H9 (cell line): Measurements from ENCODE around the gene TOR1AIP1. TPM values are rescaled to one million over a fixed set of nuclear protein-coding genes. Genes with fewer than 3 reads are reported as not detected.

ENCODE experiments used
- DNase-seq: peaks from one replicate; pipeline ENCODE4 v3.0.0-alpha.2; 2017
- H2AFZ ChIP-seq: one replicate; pipeline ENCODE4 v1.6.1; 2013; ENCODE audit warnings: mild to moderate bottlenecking, low read length, control low read depth, moderate library complexity
- H2AK5ac ChIP-seq: 2 replicates; pipeline ENCODE4 v1.6.1; 2013; ENCODE audit warnings: low read length, control low read depth, mixed read lengths; ENCODE audit not compliant: insufficient read length
- H2BK120ac ChIP-seq: one replicate; pipeline ENCODE4 v1.6.1; 2013; ENCODE audit warnings: low read depth, mild to moderate bottlenecking, low read length, control low read depth, inconsistent platforms; ENCODE audit not compliant: poor library complexity, severe bottlenecking
- H2BK12ac ChIP-seq: 2 replicates; pipeline ENCODE4 v1.6.1; 2013; ENCODE audit warnings: low read length, control low read depth, mixed read lengths, low read depth; ENCODE audit not compliant: insufficient read length
- H2BK15ac ChIP-seq: 2 replicates; pipeline ENCODE4 v1.6.1; 2013; ENCODE audit warnings: low read depth, low read length, control low read depth
- H2BK20ac ChIP-seq: one replicate; pipeline ENCODE4 v1.6.1; 2013; ENCODE audit warnings: low read depth, mild to moderate bottlenecking, low read length, control low read depth, inconsistent platforms; ENCODE audit not compliant: poor library complexity, severe bottlenecking
- H2BK5ac ChIP-seq: 2 replicates; pipeline ENCODE4 v1.6.1; 2013; ENCODE audit warnings: low read length, control low read depth, mixed read lengths; ENCODE audit not compliant: insufficient read length
- H3K14ac ChIP-seq: 2 replicates; pipeline ENCODE4 v1.6.1; 2013; ENCODE audit warnings: low read length, control low read depth; ENCODE audit not compliant: insufficient read depth
- H3K18ac ChIP-seq: 2 replicates; pipeline ENCODE4 v1.6.1; 2013; ENCODE audit warnings: low read depth, mild to moderate bottlenecking, mixed read lengths, low read length, control low read depth; ENCODE audit not compliant: insufficient read length
- H3K23ac ChIP-seq: 2 replicates; pipeline ENCODE4 v1.6.1; 2013; ENCODE audit warnings: low read length, control low read depth, mixed read lengths, low read depth; ENCODE audit not compliant: insufficient read length
- H3K23me2 ChIP-seq: 2 replicates; pipeline ENCODE4 v1.6.1; 2013; ENCODE audit warnings: low read depth, mild to moderate bottlenecking, mixed read lengths, low read length, control low read depth; ENCODE audit not compliant: insufficient read length, poor library complexity, severe bottlenecking
- H3K27ac ChIP-seq: 2 replicates; pipeline ENCODE4 v1.5.1; 2013; ENCODE audit warnings: low read length, control low read depth, mixed read lengths, low read depth; ENCODE audit not compliant: insufficient read length
- H3K27me3 ChIP-seq: 2 replicates; pipeline ENCODE4 v1.6.1; 2013; ENCODE audit warnings: low read length, control low read depth, inconsistent platforms; ENCODE audit not compliant: insufficient read depth
- H3K4ac ChIP-seq: 2 replicates; pipeline ENCODE4 v1.6.1; 2013; ENCODE audit warnings: low read depth, mild to moderate bottlenecking, control low read depth, inconsistent platforms, low read length, moderate library complexity
- H3K4me1 ChIP-seq: 2 replicates; pipeline ENCODE4 v1.6.1; 2013; ENCODE audit warnings: low read length, control low read depth, inconsistent platforms; ENCODE audit not compliant: insufficient read depth
- H3K4me2 ChIP-seq: 2 replicates; pipeline ENCODE4 v1.6.1; 2013; ENCODE audit warnings: low read length, control low read depth, mixed read lengths; ENCODE audit not compliant: insufficient read length, insufficient read depth
- H3K56ac ChIP-seq: 2 replicates; pipeline ENCODE4 v1.6.1; 2013; ENCODE audit warnings: low read depth, mild to moderate bottlenecking, mixed read lengths, low read length, control low read depth; ENCODE audit not compliant: insufficient read length
- H3K79me1 ChIP-seq: 2 replicates; pipeline ENCODE4 v1.6.1; 2013; ENCODE audit warnings: low read depth, mild to moderate bottlenecking, moderate library complexity, low read length, control low read depth, inconsistent platforms; ENCODE audit not compliant: insufficient read depth, poor library complexity, severe bottlenecking
- H3K79me2 ChIP-seq: 2 replicates; pipeline ENCODE4 v1.6.1; 2013; ENCODE audit warnings: low read length, control low read depth, inconsistent platforms; ENCODE audit not compliant: insufficient read depth
- H3K9ac ChIP-seq: 2 replicates; pipeline ENCODE4 v1.6.1; 2013; ENCODE audit warnings: low read length, control low read depth, mixed read lengths; ENCODE audit not compliant: insufficient read length; ENCODE audit errors: extremely low read depth
- H3K9me3 ChIP-seq: one replicate; pipeline ENCODE4 v1.6.1; 2013; ENCODE audit warnings: low read depth, low read length, inconsistent platforms; ENCODE audit not compliant: control insufficient read depth
- H3T11ph ChIP-seq: one replicate; pipeline ENCODE4 v1.6.1; 2013; ENCODE audit warnings: mild to moderate bottlenecking, low read length, control low read depth, inconsistent platforms
- H4K20me1 ChIP-seq: one replicate; pipeline ENCODE4 v1.6.1; 2013; ENCODE audit not compliant: control insufficient read depth, insufficient read length, insufficient read depth
- H4K5ac ChIP-seq: 2 replicates; pipeline ENCODE4 v1.6.1; 2013; ENCODE audit warnings: low read depth, mild to moderate bottlenecking, mixed read lengths, low read length, control low read depth; ENCODE audit not compliant: insufficient read length
- H4K8ac ChIP-seq: replicated peaks from 2 replicates; pipeline ENCODE4 v1.6.1; 2013; ENCODE audit warnings: low read length, control low read depth, mixed read lengths, low read depth; ENCODE audit not compliant: insufficient read length
- H4K91ac ChIP-seq: 2 replicates; pipeline ENCODE4 v1.6.1; 2013; ENCODE audit warnings: low read depth, mild to moderate bottlenecking, moderate library complexity, mixed read lengths, low read length, control low read depth; ENCODE audit not compliant: insufficient read length
- H3K27ac Mint-ChIP-seq, 3 experiments: 2 replicates in 2 of 3; 3 replicates in 1 of 3; pipeline ENCODE4 v1.8.0; 2020 to 2021; ENCODE audit warnings: mixed read lengths in 3 of 3, mild to moderate bottlenecking in 1 of 3, moderate library complexity in 1 of 3
- H3K27me3 Mint-ChIP-seq: 2 replicates; pipeline ENCODE4 v1.8.0; 2021; ENCODE audit warnings: low read depth, mild to moderate bottlenecking, moderate library complexity, mixed read lengths
- H3K36me3 Mint-ChIP-seq, 3 experiments: 2 replicates in 2 of 3; 3 replicates in 1 of 3; pipeline ENCODE4 v1.8.0; 2020 to 2021; ENCODE audit warnings: low read depth in 3 of 3, mixed read lengths in 3 of 3; ENCODE audit not compliant: insufficient read depth in 1 of 3
- H3K4me1 Mint-ChIP-seq, 2 experiments: 2 replicates each; pipeline ENCODE4 v1.8.0; 2020; ENCODE audit warnings: mixed read lengths in 2 of 2
- H3K4me3 Mint-ChIP-seq, 2 experiments: 2 replicates in 1 of 2; 3 replicates in 1 of 2; pipeline ENCODE4 v1.8.0; 2020 to 2021; ENCODE audit warnings: mild to moderate bottlenecking in 2 of 2, mixed read lengths in 2 of 2, moderate library complexity in 1 of 2
- H3K9me3 Mint-ChIP-seq, 2 experiments: 2 replicates in 1 of 2; 3 replicates in 1 of 2; pipeline ENCODE4 v1.8.0; 2020; ENCODE audit warnings: mild to moderate bottlenecking in 2 of 2, mixed read lengths in 2 of 2, moderate library complexity in 1 of 2
- CTCF ChIP-seq: fragments of 200-600 bp; sonication (generic); conservative IDR thresholded peaks from 3 replicates; pipeline ENCODE4 v1.8.0; 2021; ENCODE audit warnings: antibody characterized with exemption, mild to moderate bottlenecking
- WGBS: extraction: QIAGEN DNeasy Blood & Tissue Kit; methylation state at CpG from one replicate; pipeline ENCODE4 v1.1.7; 2013; ENCODE audit warnings: missing lambda C conversion rate, low lambda C conversion rate, mixed read lengths; ENCODE audit not compliant: insufficient read length; ENCODE audit errors: extremely low coverage; 5-methylcytosine and 5-hydroxymethylcytosine counted together
- total RNA-seq: library from RNA; stranded (reverse); gene quantifications from 2 replicates; pipeline ENCODE4 v1.2.1, GENCODE V29; 2021

Gene TOR1AIP1
- total RNA-seq, 1 experiment from 2014 or later: 25.5 TPM

- no peak overlapping the region for H4K91ac ChIP-seq
- no CpG with 5 or more reads among the region's 2 CpGs for WGBS
- H3K4me3 Mint-ChIP-seq: no peak overlapping the region
- H3K4me1 Mint-ChIP-seq: peaks cover 4 to 9% of the 10 kb centered on the region in 2 experiments
- no peak overlapping the region for H2BK120ac ChIP-seq
- H2AK5ac ChIP-seq: no peak overlapping the region
- H3K4me1 ChIP-seq: no peaks in the 10 kb centered on the region
- H3K27ac ChIP-seq: no peak overlapping the region
- 0 out of 2 replicates have a peak, but pooled peaks cover 1% of the 10 kb centered on the region for H3K79me2 ChIP-seq
- no peak overlapping the region for H3T11ph ChIP-seq
- no peak overlapping the region for H2BK20ac ChIP-seq
- no peaks in the 10 kb centered on the region for H3K27me3 ChIP-seq
- H2BK5ac ChIP-seq: no peak overlapping the region
- no peak overlapping the region for H3K56ac ChIP-seq
- no peak overlapping the region for H2AFZ ChIP-seq
- H3K4me2 ChIP-seq: no peak overlapping the region
- peaks cover 4% of the 10 kb centered on the region for H3K23me2 ChIP-seq
- H4K20me1 ChIP-seq: no peaks in the 10 kb centered on the region
- no peak for TF ChIP-seq CTCF
- H3K14ac ChIP-seq: no peak overlapping the region
- no peak for DNase-seq
- H3K27me3 Mint-ChIP-seq: no peaks in the 10 kb centered on the region
- H3K9me3 ChIP-seq: no peaks in the 10 kb centered on the region
- H3K9ac ChIP-seq: no peak overlapping the region
- no peak overlapping the region for H3K18ac ChIP-seq
- no peak overlapping the region for H4K8ac ChIP-seq
- no peaks in the 10 kb centered on the region for H3K79me1 ChIP-seq
- no peak overlapping the region for H2BK12ac ChIP-seq
- H3K27ac Mint-ChIP-seq: no peak overlapping the region
- H2BK15ac ChIP-seq: no peak overlapping the region
- no peak overlapping the region for H4K5ac ChIP-seq
- no peak overlapping the region for H3K4ac ChIP-seq
- peaks cover 5 to 29% (median 13%) of the 10 kb centered on the region in 3 experiments; a peak in 6 of 7 replicates for H3K36me3 Mint-ChIP-seq
- H3K23ac ChIP-seq: no peak overlapping the region
- H3K9me3 Mint-ChIP-seq: no peaks in the 10 kb centered on the region
These were observed 6.0 kb downstream of the TOR1AIP1 start for GRCh38 chr1:179888071-179888470.
